Right ventricle myocardium superior (tissue), 1 donor: ENCODE results near the gene PGAP3. TPM values are rescaled to one million over a fixed set of nuclear protein-coding genes. Genes with fewer than 3 reads are reported as not detected.

ENCODE experiments used
- ATAC-seq: fragments of 200-7000 bp; cut with Tn5 transposase; one replicate; pipeline ENCODE4 v1.9.1; 2020; ENCODE audit warnings: mild to moderate bottlenecking; ENCODE audit not compliant: poor library complexity
- DNase-seq: peaks from one replicate; pipeline ENCODE4 v3.0.0-alpha.2; 2020
- intact Hi-C: fragments of 100-400 bp; cut with DNase I; formaldehyde crosslinking; loops from one replicate; pipeline ENCODE4 v1.11.2; 2022
- total RNA-seq: library from RNA; stranded (reverse); fragmentation: NEBNext Ultra II Directional; extraction: Animal tissue kit (Norgen Biotek cat#: 25700); gene quantifications from one replicate; pipeline ENCODE4 v1.2.1, GENCODE V29; 2021
- donor health status: DM: no; HTN: yes; CAD: no; lungs with severe emphysema.

Gene PGAP3
- total RNA-seq, 1 donor from 2014 or later: 10.0 TPM

DNA sequence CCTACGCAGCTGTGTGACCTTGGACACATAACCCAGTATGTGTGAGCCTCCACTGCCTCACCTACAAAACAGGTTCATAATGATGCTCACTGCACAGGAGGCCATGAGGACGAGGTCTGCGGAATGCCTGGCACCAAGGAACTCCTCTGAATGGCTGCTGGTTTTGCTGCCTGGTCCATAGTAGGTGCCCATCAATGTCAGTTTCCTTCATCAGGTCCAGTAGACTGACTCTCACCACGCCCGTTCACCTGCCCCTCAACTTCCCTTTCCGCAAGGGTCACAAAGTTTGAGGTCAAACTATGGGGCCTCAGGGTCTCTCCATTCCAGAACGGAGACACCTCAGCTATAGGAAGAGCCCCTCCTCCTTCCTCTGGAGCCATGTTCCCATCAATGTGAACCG lies 10.8 kb downstream of the PGAP3 start:
- intact Hi-C loops: no loop called here

DNA sequence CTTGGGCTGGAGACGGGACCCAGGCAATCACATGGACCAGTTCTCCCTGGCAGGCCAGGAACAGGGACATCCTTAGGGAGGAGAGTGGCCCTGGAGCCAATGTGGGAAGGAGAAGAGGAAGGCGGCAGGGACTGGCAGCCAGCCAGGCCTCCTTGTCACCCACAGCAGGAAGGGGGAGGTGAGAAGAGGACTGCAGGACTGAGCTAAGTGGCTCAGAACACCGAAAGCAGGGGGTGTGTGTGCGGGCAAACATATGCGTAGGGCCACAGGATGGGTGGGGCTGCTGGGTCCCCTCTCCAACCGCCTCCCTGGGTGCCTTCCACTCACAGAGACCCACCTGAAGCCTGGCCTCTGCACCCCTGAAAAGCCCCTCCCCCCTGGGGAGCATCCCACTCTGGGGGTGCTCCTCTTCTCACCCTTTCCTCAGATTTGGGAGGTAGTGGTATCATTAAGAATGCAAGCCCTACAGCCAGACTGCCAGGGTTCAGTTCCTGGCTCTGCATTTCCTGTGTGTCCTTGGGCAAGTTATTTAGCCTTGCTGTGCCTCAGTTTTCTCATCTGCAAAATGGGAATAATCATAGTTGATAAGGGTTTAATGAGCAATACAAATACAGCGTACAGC lies 11.5 kb downstream of the PGAP3 start:
- DNase-seq (peak; percentile 86), ATAC-seq (peak; percentile 42)
- intact Hi-C loops: no loop called here

More for the DNA sequence above, 10.8 kb downstream of the PGAP3 start:
- DNase-seq: no peak
- no peak for ATAC-seq

DNA sequence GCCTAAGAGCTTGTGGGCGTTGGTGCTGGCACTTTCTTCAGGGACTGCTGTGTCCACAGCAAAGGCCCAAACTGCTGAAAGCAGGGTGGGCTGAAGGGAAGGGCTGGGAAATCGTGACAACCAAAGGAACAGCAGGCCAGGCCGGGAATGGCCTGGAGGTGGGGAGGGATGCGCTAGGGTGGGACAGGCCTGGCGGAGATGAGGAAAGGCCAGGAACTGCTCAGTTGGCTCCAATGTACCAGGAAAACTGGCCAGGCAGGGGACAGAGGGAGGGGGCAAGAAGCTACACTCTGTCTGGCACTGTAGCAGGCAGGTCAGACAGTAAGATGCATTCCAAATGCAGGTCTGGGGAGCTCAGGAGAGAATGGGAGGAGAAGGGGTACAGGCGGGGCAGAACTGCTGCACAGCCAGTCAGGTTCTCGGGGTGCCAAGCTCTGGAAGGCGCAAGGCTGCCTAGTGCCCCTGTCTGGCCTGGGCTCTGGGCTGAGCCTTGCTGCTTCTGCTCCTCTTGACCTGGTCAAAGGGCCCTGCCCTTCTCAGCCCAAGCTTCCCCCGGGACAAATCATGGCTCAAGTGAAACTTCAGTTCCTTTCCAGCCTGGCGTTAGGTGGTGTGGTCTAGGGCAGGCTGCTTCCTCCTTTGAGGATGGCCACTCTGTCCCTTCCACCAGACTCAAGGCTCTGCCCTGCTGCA lies 12.3 kb downstream of the PGAP3 start:
- ATAC-seq (no peak), DNase-seq (peak; percentile 29)
- intact Hi-C loops: no loop called here

DNA sequence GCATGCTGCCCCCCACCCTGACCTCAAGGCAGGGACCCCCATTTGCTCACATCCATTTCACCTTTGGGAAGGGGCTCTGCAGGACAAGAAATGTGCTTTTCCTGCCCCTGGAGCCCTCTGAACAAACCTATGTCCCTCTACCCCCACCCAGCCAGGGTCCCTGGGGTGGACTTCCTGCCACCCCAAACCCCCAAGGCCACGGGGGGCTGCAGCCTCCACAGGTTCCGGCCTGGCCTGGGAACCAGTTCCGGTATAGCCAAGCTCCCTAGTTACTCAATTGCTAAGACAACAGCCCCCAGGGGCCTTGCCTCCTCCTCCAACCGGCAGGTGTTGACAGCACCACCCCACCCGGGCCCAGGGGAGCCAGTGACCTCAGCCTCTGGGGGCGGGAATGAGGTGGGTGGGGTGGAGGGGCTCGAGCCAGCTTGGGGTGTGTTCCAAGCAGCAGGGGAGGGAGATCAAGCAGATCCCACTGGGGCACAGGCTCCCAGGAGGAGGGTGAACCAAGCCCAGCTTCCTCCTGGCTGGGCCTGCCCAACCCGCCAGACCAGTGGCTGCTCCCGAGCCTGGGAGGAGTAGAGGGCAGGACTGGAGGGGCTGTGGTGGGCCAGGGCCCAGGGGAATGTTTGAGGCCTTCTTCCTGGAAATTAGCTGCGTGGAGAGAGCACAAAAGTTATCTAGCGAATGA lies 13.0 kb downstream of the PGAP3 start:
- intact Hi-C loops: loop anchor here (5.0 kb wide), 1 partner anchor 38 kb away; the partner anchor contains the start of gene STARD3
- peak; percentile 13 for ATAC-seq
- peak; percentile 61 for DNase-seq

DNA sequence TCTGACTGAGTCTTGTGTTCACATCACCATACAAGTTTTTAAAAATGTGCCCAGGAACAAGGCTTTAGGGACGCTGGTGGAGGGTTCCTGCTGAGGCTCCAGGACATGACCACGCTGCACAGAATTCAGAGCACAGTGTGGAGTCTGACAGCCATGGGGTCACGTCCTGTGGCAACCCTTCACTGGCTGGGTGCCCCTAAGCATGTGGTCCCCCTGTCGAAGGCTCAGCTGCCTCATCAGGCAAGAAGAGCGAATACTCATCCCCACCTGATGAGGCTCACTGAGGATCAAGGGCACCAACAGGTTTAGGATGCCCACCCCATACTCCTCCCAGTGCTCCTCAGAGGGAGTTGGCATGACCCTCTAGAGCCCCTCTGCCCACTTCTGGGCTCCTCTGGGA lies 13.7 kb downstream of the PGAP3 start:
- DNase-seq (no peak), ATAC-seq (no peak)
- intact Hi-C loops: loop anchor here (5.0 kb wide), 1 partner anchor 37 kb away; the partner anchor contains the start of gene STARD3

DNA sequence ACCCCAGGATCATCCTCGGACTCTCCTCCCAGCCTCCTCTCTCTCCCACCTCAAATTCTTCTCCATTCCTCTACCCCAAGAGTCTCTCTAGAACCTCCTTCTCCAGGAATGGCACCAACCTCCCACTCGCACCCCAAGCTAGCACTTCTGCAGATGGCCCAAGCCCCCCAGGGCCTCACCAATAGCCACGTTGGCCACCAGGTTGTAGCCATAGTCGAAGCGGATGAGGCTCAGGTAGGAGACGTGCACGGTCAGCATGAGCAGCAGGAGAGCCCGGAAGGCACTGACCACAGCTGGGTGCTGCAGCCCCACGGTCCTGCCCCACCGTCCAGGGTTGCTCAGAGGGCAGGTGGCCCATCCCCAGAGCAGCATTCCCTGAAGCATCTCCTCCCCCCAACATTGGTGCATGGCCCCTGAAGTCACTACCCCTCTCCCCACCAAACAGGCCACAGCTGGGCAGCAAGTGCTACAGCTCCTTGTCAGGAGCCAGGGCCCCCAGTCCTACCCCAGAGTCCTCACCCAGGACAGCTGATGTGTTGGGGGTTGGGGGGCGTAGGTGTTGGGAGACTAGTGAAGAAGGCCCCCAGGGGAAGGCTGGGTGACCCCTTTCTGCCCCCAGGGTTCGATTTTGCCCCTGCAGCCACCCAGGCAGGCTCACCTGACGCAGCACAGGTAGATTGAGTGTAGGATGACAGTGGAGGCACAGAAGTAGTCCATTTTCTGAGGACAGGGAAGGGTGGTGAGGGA lies 14.3 kb downstream of the PGAP3 start:
- intact Hi-C loops: loop anchor here (5.0 kb wide), 1 partner anchor 36 kb away; the partner anchor contains the start of gene STARD3
- DNase-seq: peak; percentile 27
- no peak for ATAC-seq

DNA sequence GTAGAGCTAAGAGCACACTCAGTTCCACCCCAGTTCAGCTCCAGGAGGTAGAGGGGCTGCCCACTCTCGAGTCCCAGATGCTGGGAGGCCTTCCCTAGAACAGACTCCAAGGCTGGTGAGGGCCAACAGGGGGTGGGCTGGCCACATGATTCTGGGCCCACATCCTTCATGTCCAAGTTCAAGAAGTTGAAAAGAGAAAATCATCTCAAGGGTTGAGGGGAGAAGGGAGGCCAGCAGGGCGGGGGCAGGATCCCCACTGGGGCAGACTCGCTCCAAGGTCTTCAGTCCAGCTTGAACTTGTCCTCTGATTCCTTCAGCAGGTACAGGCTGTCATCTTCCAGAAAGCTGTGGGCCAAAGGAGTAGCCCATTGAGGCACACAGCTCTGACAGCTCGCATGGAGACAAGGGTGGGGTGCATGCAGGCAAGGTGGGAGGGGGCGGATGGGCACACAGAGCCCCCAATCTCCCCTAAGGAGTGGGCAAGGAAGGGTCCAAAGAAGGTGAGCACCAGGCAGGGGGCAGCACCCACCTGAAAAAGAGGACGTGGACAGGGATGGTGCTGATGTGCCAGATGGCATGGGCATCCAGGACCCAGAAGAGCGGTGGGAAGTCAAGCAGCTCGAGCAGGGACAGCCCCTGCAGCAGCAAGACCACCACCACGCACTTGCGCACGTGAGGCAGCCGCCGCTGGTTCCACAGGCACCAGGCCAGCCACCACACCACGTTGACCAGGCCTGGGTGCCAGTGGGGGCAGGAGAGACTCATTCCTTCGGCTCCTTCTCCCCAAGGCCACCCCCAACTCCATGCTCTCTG lies 15.1 kb downstream of the PGAP3 start:
- intact Hi-C loops: loop anchor here (5.0 kb wide), 1 partner anchor 35 kb away; the partner anchor contains the start of gene STARD3
- ATAC-seq (no peak), DNase-seq (peak; percentile 37)

DNA sequence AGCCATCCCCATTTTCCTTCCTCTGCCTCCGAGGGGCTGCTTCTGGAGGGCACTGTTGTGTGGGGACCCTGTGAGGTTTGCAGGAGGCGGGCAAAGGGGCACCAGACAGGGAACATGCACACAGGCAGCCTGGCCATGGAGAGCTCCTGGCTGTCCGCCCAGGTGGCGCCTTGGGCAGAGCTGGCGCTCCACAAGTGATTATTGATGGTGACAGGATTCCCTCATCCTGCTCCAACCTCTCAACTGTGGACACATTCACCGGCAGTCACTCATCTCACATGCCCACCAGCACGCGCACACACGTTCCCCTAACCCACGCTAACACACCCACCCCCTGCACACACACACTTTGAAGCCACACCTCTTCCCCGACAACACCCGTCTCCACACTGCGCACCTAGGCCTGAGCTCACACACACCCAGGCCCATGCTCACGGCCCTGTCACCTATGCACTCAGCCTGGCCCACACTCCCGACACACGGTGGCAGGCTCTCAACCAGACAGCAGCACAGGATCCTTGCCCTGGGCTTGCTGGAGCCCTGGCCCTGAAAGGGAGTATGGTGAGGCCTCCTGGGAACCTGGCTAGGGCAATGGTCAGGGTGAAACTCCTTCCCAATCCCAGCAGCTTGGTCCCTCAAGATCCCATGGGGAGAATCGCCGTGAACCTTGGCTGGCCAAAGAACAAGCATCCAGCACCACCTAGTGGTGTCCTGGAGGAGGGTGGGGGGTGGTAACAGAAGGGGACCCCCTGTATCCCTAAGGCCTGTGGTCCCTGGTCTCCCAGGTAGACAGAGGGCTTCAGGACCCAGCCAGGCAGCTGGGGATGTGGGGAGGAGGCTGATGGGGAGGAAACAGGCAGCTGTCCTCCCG lies 16.0 kb downstream of the PGAP3 start:
- intact Hi-C loops: loop anchor here (5.0 kb wide), 1 partner anchor 35 kb away; the partner anchor contains the start of gene STARD3
- ATAC-seq (peak; percentile 32), DNase-seq (peak; percentile 80)

DNA sequence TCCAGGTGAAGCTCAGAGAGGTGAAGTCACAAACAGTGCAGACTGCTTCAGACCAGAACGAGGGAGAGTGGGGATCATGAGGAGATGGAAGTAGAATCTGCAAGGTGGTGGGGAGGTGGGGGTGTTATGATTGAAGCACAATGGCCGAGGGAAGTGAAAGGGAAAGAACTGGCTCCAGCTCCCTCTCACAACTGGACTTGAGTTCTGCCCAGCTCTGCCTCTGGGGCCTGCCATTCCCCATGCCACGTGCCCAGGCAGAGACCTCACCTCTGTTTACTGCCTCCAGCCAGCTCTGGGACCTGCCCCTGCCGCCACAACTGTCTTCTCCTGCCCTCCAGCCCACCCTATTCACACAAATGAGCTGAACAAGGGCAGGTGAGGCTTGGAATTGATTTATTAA lies 17.1 kb downstream of the PGAP3 start:
- intact Hi-C loops: loop anchor here (5.0 kb wide), 1 partner anchor 33 kb away; the partner anchor contains the start of gene STARD3
- no peak for DNase-seq
- no peak for ATAC-seq

DNA sequence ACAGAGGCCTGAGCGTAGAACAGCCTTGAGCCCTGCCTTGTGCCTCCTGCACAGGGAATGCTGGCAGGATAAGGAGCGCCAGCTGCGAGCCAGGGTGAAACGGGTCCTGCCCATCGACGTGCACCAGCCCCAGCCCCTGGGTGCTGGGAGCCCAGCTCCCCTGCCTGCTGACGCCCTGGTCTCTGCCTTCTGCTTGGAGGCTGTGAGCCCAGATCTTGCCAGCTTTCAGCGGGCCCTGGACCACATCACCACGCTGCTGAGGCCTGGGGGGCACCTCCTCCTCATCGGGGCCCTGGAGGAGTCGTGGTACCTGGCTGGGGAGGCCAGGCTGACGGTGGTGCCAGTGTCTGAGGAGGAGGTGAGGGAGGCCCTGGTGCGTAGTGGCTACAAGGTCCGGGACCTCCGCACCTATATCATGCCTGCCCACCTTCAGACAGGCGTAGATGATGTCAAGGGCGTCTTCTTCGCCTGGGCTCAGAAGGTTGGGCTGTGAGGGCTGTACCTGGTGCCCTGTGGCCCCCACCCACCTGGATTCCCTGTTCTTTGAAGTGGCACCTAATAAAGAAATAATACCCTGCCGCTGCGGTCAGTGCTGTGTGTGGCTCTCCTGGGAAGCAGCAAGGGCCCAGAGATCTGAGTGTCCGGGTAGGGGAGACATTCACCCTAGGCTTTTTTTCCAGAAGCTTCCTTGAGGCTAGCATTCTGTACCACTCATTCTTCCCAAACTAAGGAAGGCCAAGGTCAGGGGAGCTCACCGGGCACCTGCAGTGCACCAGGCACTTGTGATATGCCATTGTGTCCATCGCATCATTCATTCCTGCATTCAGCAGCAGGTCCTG lies 17.7 kb downstream of the PGAP3 start:
- no peak for ATAC-seq
- DNase-seq: no peak
- intact Hi-C loops: loop anchor here (5.0 kb wide), 1 partner anchor 33 kb away; the partner anchor contains the start of gene STARD3

DNA sequence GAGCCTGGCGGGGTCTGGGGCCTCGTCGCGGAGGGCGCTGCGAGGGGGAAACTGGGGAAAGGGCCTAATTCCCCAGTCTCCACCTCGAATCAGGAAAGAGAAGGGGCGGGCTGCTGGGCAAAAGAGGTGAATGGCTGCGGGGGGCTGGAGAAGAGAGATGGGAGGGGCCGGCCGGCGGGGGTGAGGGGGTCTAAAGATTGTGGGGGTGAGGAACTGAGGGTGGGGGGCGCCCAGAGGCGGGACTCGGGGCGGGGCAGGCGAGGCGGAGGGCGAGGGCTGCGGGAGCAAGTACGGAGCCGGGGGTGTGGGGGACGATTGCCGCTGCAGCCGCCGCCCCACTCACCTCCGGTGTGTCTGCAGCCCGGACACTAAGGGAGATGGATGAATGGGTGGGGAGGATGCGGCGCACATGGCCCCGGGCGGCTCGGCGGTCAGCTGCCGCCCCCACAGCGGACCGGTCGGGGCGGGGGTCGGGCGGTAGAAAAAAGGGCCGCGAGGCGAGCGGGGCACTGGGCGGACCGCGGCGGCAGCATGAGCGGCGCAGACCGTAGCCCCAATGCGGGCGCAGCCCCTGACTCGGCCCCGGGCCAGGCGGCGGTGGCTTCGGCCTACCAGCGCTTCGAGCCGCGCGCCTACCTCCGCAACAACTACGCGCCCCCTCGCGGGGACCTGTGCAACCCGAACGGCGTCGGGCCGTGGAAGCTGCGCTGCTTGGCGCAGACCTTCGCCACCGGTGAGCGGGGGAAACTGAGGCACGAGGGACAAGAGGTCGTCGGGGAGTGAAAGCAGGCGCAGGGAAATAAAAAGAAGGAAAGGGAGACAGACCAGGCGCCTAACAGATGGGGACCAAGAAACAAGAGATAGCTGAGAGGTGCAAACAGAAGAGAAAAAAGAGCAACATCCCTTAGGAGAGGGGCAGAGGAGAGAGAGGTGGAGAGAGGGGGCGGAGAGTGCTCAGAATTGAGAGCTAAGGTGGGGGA lies 19.6 kb downstream of the PGAP3 start, which contains the start of gene PNMT:
PNMT (plus strand) TSS at position 509 of the 980 bp plus-strand sequence; CDS start at position 532, 23 bp downstream.
- DNase-seq: peak; percentile 88
- intact Hi-C loops: no loop called here
- peak; percentile 11 for ATAC-seq

DNA sequence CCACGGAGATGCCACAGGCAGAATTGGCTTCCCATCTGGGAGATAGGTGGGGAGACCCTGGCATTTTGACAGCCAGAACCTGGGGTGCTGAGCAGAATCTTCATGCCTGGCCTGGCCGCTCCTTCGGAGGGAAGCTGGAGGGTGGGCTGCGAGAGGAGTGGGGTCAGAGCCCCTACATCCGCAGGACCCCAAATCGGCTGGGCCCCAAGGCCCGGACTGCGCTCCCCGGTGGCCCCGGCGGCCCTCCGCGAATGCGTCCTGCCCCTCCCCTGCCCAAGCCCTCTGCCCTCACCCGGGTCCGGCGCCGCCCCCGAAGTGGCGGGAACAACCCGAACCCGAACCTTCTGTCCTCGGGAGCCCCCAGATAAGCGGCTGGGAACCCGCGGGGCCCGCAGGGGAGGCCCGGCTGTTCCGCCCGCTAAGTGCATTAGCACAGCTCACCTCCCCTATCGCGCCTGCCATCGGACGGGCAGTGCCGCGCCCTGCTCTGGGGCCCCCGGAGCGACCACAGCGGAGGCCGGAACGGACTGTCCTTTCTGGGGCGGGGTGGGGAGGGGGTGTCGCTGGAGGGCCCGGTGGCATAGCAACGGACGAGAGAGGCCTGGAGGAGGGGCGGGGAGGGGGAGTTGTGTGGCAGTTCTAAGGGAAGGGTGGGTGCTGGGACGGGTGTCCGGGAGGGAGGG lies 20.5 kb downstream of the PGAP3 start:
- peak; percentile 69 for DNase-seq
- intact Hi-C loops: no loop called here

DNA sequence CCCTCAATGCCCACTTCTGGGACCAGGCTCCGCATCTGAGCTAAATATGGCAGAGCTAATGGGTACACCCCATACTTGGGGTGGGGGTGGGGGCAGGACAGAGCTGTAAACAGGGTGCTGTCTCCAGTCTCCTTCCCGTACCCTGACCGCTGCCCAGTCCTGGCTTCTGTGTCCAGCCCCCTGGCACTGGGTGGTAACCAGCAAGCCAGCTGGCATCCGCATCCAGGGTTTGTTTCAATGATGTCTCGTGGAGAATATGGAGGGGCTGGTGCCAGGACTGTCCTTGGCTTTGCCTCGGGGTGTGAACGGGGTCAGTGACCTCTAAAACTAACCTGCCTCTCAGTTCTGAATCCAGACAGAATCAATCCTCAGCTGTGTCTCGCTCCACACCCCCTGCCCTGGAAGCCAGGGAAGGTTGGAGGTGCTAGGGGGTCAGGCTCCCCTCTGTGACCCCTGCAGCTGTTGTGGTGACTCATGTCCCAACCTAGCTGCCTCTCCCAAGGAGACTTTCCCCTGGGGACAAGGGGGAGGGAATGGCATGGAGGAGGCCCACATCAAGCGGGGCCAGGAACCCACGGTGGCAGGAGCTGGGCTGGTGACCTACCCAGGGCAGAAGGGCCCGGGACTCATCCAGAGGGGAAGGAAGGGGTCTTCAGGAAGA lies 21.1 kb downstream of the PGAP3 start:
- intact Hi-C loops: no loop called here
- ATAC-seq: peak; percentile 38
- DNase-seq: peak; percentile 86

More for the DNA sequence above, 20.5 kb downstream of the PGAP3 start:
- ATAC-seq: peak; percentile 9

DNA sequence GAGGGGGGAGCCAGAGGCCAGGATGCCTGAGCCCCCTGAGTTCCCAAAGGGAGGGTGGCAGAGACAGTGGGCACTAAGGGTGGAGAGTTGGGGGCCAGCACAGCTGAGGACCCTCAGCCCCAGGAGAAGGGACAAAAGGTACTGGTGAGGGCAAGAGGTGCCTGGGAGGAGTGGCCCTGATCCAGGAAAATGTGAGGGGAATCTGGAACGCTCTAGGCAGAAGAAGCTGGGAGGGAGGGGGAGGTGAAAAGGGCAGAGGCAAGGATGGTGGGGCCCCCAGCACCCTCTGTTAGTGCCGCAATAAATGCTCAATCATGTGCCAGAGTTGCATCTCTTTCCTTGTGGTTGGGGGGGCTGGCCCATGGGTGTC lies 21.6 kb downstream of the PGAP3 start:
- intact Hi-C loops: no loop called here
- DNase-seq: no peak
- ATAC-seq: no peak
